ENCODE data around the gene NSD1. TPM values are rescaled to one million over a fixed set of nuclear protein-coding genes. Genes with fewer than 3 reads are reported as not detected.

Gene NSD1
- total RNA-seq, 2 experiments from 2014 or later = 83.2 to 92.9 TPM

DNA sequence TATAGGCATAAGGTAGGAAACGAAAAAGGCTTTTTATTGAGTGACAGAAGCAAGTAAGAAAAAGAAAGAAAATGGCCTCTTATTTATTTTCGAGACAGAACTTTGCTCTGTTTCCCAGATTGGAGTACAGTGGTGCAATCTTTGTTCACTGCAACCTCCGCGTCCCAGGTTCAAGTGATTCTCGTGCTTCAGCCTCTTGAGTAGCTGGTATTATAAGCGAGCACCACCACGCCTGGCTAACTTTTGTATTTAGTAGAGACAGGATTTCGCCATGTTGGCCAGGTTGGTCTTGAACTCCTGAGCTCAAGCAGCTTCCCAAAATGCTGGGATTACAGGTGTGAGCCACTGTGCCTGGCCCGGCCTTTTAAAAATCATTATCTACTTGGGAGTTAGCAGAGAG is 70.7 kb downstream of the NSD1 start:
- Mint-ChIP-seq H3K4me1 (peaks cover 1% of the 10 kb centered on the region), H3K36me3 (ENCODE audit: low read depth) (peaks cover 30% of the 10 kb centered on the region), H3K27me3 (no peaks in the 10 kb centered on the region), H3K4me3 (no peak overlapping the region), H3K9me3 (no peaks in the 10 kb centered on the region), H3K27ac (no peak overlapping the region)
- no peak for DNase-seq
- ChIA-PET POLR2A (no interaction called here), CTCF (interaction anchor here (1.0 to 1.5 kb wide), 2 partner anchors 9 to 91 kb away, joined by 3 to 4 read pairs; no protein-coding TSS in a partner anchor)

DNA sequence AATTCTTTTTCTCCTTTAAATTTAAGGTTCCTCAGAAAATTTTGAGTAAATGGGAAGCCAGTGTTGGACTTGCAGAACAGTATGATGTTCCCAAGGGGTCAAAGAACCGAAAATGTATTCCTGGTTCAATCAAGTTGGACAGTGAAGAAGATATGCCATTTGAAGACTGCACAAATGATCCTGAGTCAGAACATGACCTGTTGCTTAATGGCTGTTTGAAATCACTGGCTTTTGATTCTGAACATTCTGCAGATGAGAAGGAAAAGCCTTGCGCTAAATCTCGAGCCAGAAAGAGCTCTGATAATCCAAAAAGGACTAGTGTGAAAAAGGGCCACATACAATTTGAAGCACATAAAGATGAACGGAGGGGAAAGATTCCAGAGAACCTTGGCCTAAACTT is 76.0 kb downstream of the NSD1 start:
- ChIA-PET CTCF (interaction anchor here (0.5 to 1.0 kb wide), 2 partner anchors 17 to 34 kb away, joined by 3 read pairs; no protein-coding TSS in a partner anchor), POLR2A (no interaction called here)
- Mint-ChIP-seq H3K36me3 (ENCODE audit: low read depth) (peaks cover 44% of the 10 kb centered on the region), H3K9me3 (no peaks in the 10 kb centered on the region), H3K27ac (no peak overlapping the region), H3K27me3 (no peaks in the 10 kb centered on the region), H3K4me3 (no peak overlapping the region), H3K4me1 (no peaks in the 10 kb centered on the region)
- DNase-seq = no peak

GRCh38 chr5:177212242-177212641 is 78.7 kb downstream of the NSD1 start:
- no peaks in the 10 kb centered on the region for H3K4me1 Mint-ChIP-seq
- H3K9me3 Mint-ChIP-seq = no peaks in the 10 kb centered on the region
- peaks cover 49% of the 10 kb centered on the region for H3K36me3 Mint-ChIP-seq (ENCODE audit: low read depth)
- no peak overlapping the region for H3K4me3 Mint-ChIP-seq
- POLR2A ChIA-PET = no interaction called here
- H3K27me3 Mint-ChIP-seq = no peaks in the 10 kb centered on the region
- CTCF ChIA-PET = no interaction called here
- no peak overlapping the region for H3K27ac Mint-ChIP-seq
- no peak for DNase-seq

- DNase-seq = no peak
- Mint-ChIP-seq H3K4me1 (peaks cover 6% of the 10 kb centered on the region), H3K27ac (no peak overlapping the region), H3K27me3 (no peaks in the 10 kb centered on the region), H3K36me3 (ENCODE audit: low read depth) (peaks cover 28% of the 10 kb centered on the region), H3K9me3 (no peaks in the 10 kb centered on the region), H3K4me3 (no peak overlapping the region)
- CTCF ChIA-PET = interaction anchor here (0.7 to 1.0 kb wide), 2 partner anchors 12 to 37 kb away, joined by 3 to 4 read pairs; no protein-coding TSS in a partner anchor
- POLR2A ChIA-PET = no interaction called here
Measured at GRCh38 chr5:177220576-177220975, 87.0 kb downstream of the NSD1 start.

GRCh38 chr5:177222269-177222668 is 88.7 kb downstream of the NSD1 start:
- Mint-ChIP-seq H3K36me3 (ENCODE audit: low read depth) (peaks cover 23% of the 10 kb centered on the region), H3K4me3 (no peak overlapping the region), H3K4me1 (peaks cover 9% of the 10 kb centered on the region), H3K9me3 (no peaks in the 10 kb centered on the region), H3K27ac (no peak overlapping the region), H3K27me3 (no peaks in the 10 kb centered on the region)
- no peak for DNase-seq
- ChIA-PET POLR2A (no interaction called here), CTCF (no interaction called here)

DNA sequence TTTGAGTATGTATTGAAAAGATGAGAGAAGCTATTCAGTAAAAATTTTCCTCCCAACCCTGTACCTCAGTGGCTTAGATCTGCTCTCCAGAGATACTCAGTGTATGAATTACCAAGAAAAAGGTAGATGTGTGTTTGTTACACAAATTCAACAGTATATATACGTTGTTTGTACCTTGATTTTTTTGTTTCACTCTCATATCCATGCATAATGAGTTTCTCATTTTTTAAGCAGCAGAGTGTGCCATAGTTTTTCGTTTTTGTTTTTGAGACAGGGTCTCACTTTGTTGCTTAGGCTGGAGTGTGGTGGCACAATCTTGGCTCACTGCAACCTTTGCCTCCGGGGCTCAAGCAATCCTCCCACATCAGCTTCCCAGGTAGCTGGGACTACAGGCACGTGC is 92.2 kb downstream of the NSD1 start:
- DNase-seq = no peak
- Mint-ChIP-seq H3K9me3 (no peaks in the 10 kb centered on the region), H3K36me3 (ENCODE audit: low read depth) (peaks cover 30% of the 10 kb centered on the region), H3K4me3 (no peak overlapping the region), H3K27me3 (no peaks in the 10 kb centered on the region), H3K27ac (no peak overlapping the region), H3K4me1 (peaks cover 4% of the 10 kb centered on the region)
- POLR2A ChIA-PET = no interaction called here
- CTCF ChIA-PET = interaction anchor here (1.6 kb wide), 1 partner anchor 16 kb away, joined by 3 read pairs; no protein-coding TSS in a partner anchor

GRCh38 chr5:177226860-177227259 is 93.3 kb downstream of the NSD1 start:
- H3K9me3 Mint-ChIP-seq = no peaks in the 10 kb centered on the region
- ChIA-PET POLR2A (no interaction called here), CTCF (interaction anchor here (1.0 to 1.6 kb wide), 2 partner anchors 17 to 69 kb away, joined by 3 to 4 read pairs; no protein-coding TSS in a partner anchor)
- no peak overlapping the region for H3K4me3 Mint-ChIP-seq
- no peak for DNase-seq
- peaks cover 28% of the 10 kb centered on the region for H3K36me3 Mint-ChIP-seq (ENCODE audit: low read depth)
- H3K4me1 Mint-ChIP-seq = peaks cover 4% of the 10 kb centered on the region
- H3K27me3 Mint-ChIP-seq = no peaks in the 10 kb centered on the region
- H3K27ac Mint-ChIP-seq = no peak overlapping the region

DNA sequence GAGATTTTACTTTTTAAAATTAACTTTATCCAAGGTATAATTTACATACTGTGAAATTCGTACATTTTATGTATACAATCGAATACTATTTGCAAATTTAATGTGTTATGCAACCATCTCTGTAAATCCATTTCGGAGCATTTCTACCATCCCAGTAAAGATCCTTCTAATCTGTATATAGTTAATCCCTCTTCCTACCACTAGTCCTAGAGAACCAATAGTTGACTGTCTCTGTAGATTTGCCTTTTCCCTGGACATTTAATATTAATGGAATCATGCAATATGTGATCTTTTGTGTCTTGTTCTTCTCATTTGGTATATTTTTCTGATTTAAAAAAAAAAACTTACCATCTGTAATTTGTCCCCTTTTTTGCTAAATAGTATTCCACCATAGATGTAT is 95.2 kb downstream of the NSD1 start:
- no peak overlapping the region for H3K27ac Mint-ChIP-seq
- H3K4me3 Mint-ChIP-seq = no peak overlapping the region
- DNase-seq = no peak
- no peaks in the 10 kb centered on the region for H3K9me3 Mint-ChIP-seq
- peaks cover 2% of the 10 kb centered on the region for H3K4me1 Mint-ChIP-seq
- H3K27me3 Mint-ChIP-seq = no peaks in the 10 kb centered on the region
- CTCF ChIA-PET = no interaction called here
- POLR2A ChIA-PET = no interaction called here
- peaks cover 23% of the 10 kb centered on the region for H3K36me3 Mint-ChIP-seq (ENCODE audit: low read depth)

GRCh38 chr5:177230660-177231059 is 97.1 kb downstream of the NSD1 start:
- Mint-ChIP-seq H3K27ac (no peak overlapping the region), H3K9me3 (no peaks in the 10 kb centered on the region), H3K4me3 (no peak overlapping the region), H3K36me3 (ENCODE audit: low read depth) (peaks cover 18% of the 10 kb centered on the region), H3K27me3 (no peaks in the 10 kb centered on the region), H3K4me1 (peaks cover 4% of the 10 kb centered on the region)
- POLR2A ChIA-PET = no interaction called here
- CTCF ChIA-PET = no interaction called here
- no peak for DNase-seq

DNA sequence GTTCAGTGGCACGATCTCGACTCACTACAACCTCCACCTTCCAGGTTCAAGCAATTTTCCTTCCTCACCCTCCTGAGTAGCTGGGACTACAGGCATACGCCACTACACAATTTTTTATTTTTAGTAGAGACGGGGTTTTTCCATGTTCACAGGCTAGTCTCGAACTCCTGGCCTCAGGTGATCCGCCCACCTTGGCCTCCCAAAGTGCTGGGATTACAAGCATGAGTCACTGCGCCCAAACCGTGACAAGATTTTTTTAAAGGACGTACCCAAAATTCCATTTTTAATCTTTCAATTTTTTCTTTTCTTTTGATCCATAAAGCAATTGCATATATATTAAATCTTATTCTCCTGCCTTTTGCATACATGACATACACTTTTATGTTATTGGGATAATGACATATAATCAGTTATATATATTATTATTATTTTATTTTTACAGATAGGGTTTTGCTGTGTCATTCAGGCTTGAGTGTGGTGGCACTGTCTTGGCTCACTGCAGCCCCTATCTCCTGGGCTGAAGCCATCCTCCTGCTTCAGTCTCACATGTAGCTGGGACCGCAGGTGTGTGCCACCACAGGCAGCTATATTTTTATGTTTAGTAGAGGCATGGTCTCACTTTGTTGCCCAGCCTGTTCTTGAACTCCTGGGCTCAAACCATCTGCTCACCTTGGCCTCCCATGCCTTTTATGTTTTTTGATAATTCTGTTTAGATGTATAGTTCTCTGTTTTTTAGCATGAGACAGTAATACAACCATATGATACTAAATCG is 98.1 kb downstream of the NSD1 start:
- Mint-ChIP-seq H3K4me3 (no peak overlapping the region), H3K36me3 (ENCODE audit: low read depth) (peaks cover 22% of the 10 kb centered on the region), H3K4me1 (peaks cover 4% of the 10 kb centered on the region), H3K27ac (no peak overlapping the region), H3K27me3 (no peaks in the 10 kb centered on the region), H3K9me3 (no peaks in the 10 kb centered on the region)
- ChIA-PET CTCF (interaction anchor here (0.7 kb wide), 1 partner anchor 50 kb away, joined by 3 read pairs; no protein-coding TSS in a partner anchor), POLR2A (no interaction called here)
- DNase-seq = no peak

DNA sequence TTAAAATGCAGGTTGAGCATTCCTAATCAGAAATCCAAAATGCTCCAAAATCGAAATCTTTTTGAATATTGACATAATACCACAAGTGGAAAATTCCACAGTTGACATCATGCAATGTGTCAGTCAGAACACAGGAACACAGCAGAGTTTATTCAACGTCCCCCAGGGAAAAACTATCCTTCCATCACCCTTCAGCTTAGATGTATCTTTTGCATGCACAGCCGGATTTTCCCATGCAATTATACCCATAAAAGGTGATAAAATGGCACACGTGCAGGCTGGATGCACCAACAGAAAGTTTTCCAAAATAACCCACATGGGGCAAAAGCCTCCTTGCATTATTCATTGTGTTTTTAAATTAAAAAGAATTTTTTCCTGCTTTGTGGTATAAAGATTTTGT is 98.8 kb downstream of the NSD1 start:
- Mint-ChIP-seq H3K27ac (no peak overlapping the region), H3K4me3 (no peak overlapping the region)

DNA sequence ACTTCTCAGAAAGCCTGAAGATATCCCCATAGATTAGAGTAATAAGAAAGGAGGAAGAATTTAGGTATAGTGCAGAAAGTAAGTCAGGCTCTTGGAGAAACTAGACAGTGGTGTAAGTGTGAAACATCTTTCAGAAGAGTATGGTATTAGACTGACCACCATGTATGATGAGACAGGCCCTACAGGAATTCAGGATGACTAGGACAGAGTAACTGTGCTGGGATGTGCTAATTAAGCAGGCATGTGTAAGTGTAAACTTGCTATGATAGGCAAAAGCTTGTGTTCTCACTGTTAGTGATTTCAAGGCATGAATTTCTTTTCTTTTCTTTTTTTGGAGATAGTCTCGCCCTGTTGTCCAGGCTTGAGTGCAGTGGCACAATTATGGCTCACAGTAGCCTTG is 99.2 kb downstream of the NSD1 start:
- Mint-ChIP-seq H3K27ac (peak overlapping the region; percentile 10), H3K36me3 (ENCODE audit: low read depth) (peaks cover 24% of the 10 kb centered on the region), H3K27me3 (no peaks in the 10 kb centered on the region), H3K4me3 (no peak overlapping the region), H3K9me3 (no peaks in the 10 kb centered on the region), H3K4me1 (peaks cover 2% of the 10 kb centered on the region)
- DNase-seq = no peak
- CTCF ChIA-PET = no interaction called here
- POLR2A ChIA-PET = no interaction called here

More for the DNA sequence above, 98.8 kb downstream of the NSD1 start:
- DNase-seq = no peak
- ChIA-PET POLR2A (no interaction called here), CTCF (interaction anchor here (0.7 kb wide), 1 partner anchor 51 kb away, joined by 3 read pairs; no protein-coding TSS in a partner anchor)
- Mint-ChIP-seq H3K9me3 (no peaks in the 10 kb centered on the region), H3K27me3 (no peaks in the 10 kb centered on the region), H3K36me3 (ENCODE audit: low read depth) (peaks cover 21% of the 10 kb centered on the region), H3K4me1 (peaks cover 2% of the 10 kb centered on the region)

- Mint-ChIP-seq H3K9me3 (no peaks in the 10 kb centered on the region), H3K4me1 (peaks cover 2% of the 10 kb centered on the region), H3K27ac (no peak overlapping the region), H3K27me3 (no peaks in the 10 kb centered on the region), H3K4me3 (no peak overlapping the region), H3K36me3 (ENCODE audit: low read depth) (peaks cover 28% of the 10 kb centered on the region)
- ChIA-PET CTCF (interaction anchor here (1.1 kb wide), 1 partner anchor 16 kb away, joined by 3 read pairs; no protein-coding TSS in a partner anchor), POLR2A (no interaction called here)
- DNase-seq = no peak
Measured at GRCh38 chr5:177233206-177233605, 99.6 kb downstream of the NSD1 start.

All from activated CD4-positive, alpha-beta T cell treated with anti-CD3 and anti-CD28 coated beads, Interleukin-2, amount 10 ng/mL, durations not matched to agents 7 days and 5 days (primary cell).